H1 (cell line): ENCODE data around the gene FBXL15. TPM values are rescaled to one million over a fixed set of nuclear protein-coding genes. Genes with fewer than 3 reads are reported as not detected.

Source experiments
- CBX5 ChIP-seq: fragments of 300-800, 300-1000 bp; sonication (generic); IDR thresholded peaks from 2 replicates; pipeline ENCODE4 v1.7.1; 2016; ENCODE audit warnings: antibody characterized with exemption, low read length, low read depth
- CBX8 ChIP-seq: fragments of 300-800, 300-1000 bp; sonication (generic); IDR thresholded peaks from 2 replicates; pipeline ENCODE4 v1.7.1; 2016; ENCODE audit warnings: low read depth, low read length, borderline replicate concordance
- CREB1 ChIP-seq: IDR thresholded peaks from 2 replicates; pipeline ENCODE4 v1.6.1; 2012; ENCODE audit warnings: inconsistent platforms
- FOSL1 ChIP-seq: IDR thresholded peaks from 2 replicates; pipeline ENCODE4 v1.6.1; 2011; ENCODE audit warnings: mild to moderate bottlenecking, low read depth, low read length, moderate library complexity; ENCODE audit not compliant: insufficient read depth
- HDAC2 ChIP-seq, 2 experiments: fragments of 300-600 bp in 1 of 2; sonication (generic) in 1 of 2; IDR thresholded peaks; 2 replicates each; pipeline ENCODE4 v1.6.1; 2011 to 2012; ENCODE audit warnings: low read depth in 2 of 2, low read length in 2 of 2, mild to moderate bottlenecking in 2 of 2, moderate library complexity in 2 of 2, borderline replicate concordance in 1 of 2, inconsistent platforms in 1 of 2
- HDAC6 ChIP-seq: IDR thresholded peaks from one replicate; pipeline ENCODE4 v1.7.1; 2012; ENCODE audit warnings: low read depth, mild to moderate bottlenecking, inconsistent platforms, low read length, moderate library complexity
- KDM1A ChIP-seq: fragments of 200-600, 300-600 bp; sonication (generic); IDR thresholded peaks from 2 replicates; pipeline ENCODE4 v1.7.1; 2016; ENCODE audit warnings: mild to moderate bottlenecking, low read length, borderline replicate concordance
- KDM4A ChIP-seq: IDR thresholded peaks from one replicate; pipeline ENCODE4 v1.7.1; 2012; ENCODE audit warnings: low read depth, mild to moderate bottlenecking, moderate library complexity, low read length, inconsistent platforms; ENCODE audit not compliant: severe bottlenecking
- NRF1 ChIP-seq: IDR thresholded peaks from 2 replicates; pipeline ENCODE4 v1.6.1; 2011; ENCODE audit warnings: mild to moderate bottlenecking, low read depth, low read length, improper control_type of control experiment
- PHF8 ChIP-seq: fragments of 200-600 bp; sonication (generic); conservative IDR thresholded peaks from 2 replicates; pipeline ENCODE4 v1.7.1; 2012; ENCODE audit warnings: low read depth, mild to moderate bottlenecking, inconsistent platforms, low read length, moderate library complexity
- POLR2AphosphoS5 ChIP-seq: IDR thresholded peaks from 2 replicates; pipeline ENCODE4 v1.6.1; 2011; ENCODE audit warnings: low read depth, low read length
- POU5F1 ChIP-seq: IDR thresholded peaks from 2 replicates; pipeline ENCODE4 v1.6.1; 2011; ENCODE audit warnings: low read depth, mild to moderate bottlenecking, low read length, moderate library complexity
- RAD21 ChIP-seq, 2 experiments: IDR thresholded peaks in 1 of 2; conservative IDR thresholded peaks in 1 of 2; 2 replicates each; pipeline ENCODE4 v1.6.1; 2011; ENCODE audit warnings: low read depth in 2 of 2, low read length in 2 of 2, improper control_type of control experiment in 1 of 2, inconsistent platforms in 1 of 2, mild to moderate bottlenecking in 1 of 2, moderate library complexity in 1 of 2
- SIX5 ChIP-seq: IDR thresholded peaks from 2 replicates; pipeline ENCODE4 v1.6.1; 2011; ENCODE audit warnings: mild to moderate bottlenecking, low read depth, low read length
- SP4 ChIP-seq: IDR thresholded peaks from 2 replicates; pipeline ENCODE4 v1.6.1; 2012; ENCODE audit warnings: low read length, inconsistent platforms
- TCF12 ChIP-seq: IDR thresholded peaks from 2 replicates; pipeline ENCODE4 v1.6.1; 2011; ENCODE audit warnings: low read depth, mild to moderate bottlenecking, low read length
- TEAD4 ChIP-seq: IDR thresholded peaks from 2 replicates; pipeline ENCODE4 v1.6.1; 2012; ENCODE audit warnings: low read depth, low read length, inconsistent platforms, mixed read lengths
- polyA plus RNA-seq, 7 experiments: library from polyadenylated mRNA; depleted of rRNA in 3 of 7; stranded (reverse) in 5 of 7; unstranded in 2 of 7; fragments of >200 nt in 5 of 7; fragments of 200-250 nt in 2 of 7; gene quantifications; 1 replicate in 5 of 7; 2 replicates in 1 of 7; 4 replicates in 1 of 7; pipeline versions ENCODE4 v1.2.1 to v1.2.3, GENCODE V29; 2011 to 2013; ENCODE audit warnings: missing spikeins in 2 of 7, mixed read lengths in 2 of 7
- total RNA-seq: library from RNA; stranded (reverse); fragmentation: NEBNext Ultra II Directional; extraction: Animal tissue kit (Norgen Biotek cat#: 25700); gene quantifications from 2 replicates; pipeline ENCODE4 v1.2.1, GENCODE V29; 2021
- TF ChIP-seq, protein P1 (sequence below): IDR thresholded peaks from 2 replicates; pipeline ENCODE4 v1.6.1; 2012; ENCODE audit warnings: inconsistent platforms
- TF ChIP-seq, protein P2 (sequence below), 3 experiments: IDR thresholded peaks; 1 replicate in 2 of 3; 2 replicates in 1 of 3; pipeline versions ENCODE4 v1.5.1 to v1.6.1; 2011; ENCODE audit warnings: low read length in 3 of 3, mild to moderate bottlenecking in 3 of 3, inconsistent platforms in 2 of 3, low read depth in 1 of 3, moderate library complexity in 1 of 3; ENCODE audit not compliant: insufficient read depth in 1 of 3; ENCODE audit errors: control extremely low read depth in 1 of 3

FBXL15 gene
- total and polyA plus RNA-seq, 2 of the 8 experiments (the other 6 are each of a cell fraction or from before 2014, with no cell fraction given) = 11.3 to 22.6 TPM

GRCh38 chr10:102393411-102394078 is 27.1 kb upstream of the FBXL15 start (continued):
- TF ChIP-seq CBX5 (no peak), CREB1 (no peak), CBX8 (no peak), POU5F1 (no peak), HDAC2 (IDR thresholded peaks at IDR 0.05; ENCODE audit: borderline replicate concordance in 1 of 2, low read depth in 2 of 2, low read length in 2 of 2) (no peak), NRF1 (no peak), PHF8 (no peak), SP4 (no peak), KDM1A (no peak), KDM4A (no peak), TCF12 (no peak), HDAC6 (no peak), RAD21 (IDR thresholded peaks at IDR 0.05 in 1 of 2, conservative IDR thresholded peaks at IDR 0.05 in 1 of 2; ENCODE audit: low read depth in 2 of 2, low read length in 2 of 2) (no peak), FOSL1 (no peak), SIX5 (no peak), TEAD4 (0 out of 2 replicates have a peak, but pooled peaks have one; percentile 9), POLR2AphosphoS5 (no peak)
- TF ChIP-seq, protein P1, sequence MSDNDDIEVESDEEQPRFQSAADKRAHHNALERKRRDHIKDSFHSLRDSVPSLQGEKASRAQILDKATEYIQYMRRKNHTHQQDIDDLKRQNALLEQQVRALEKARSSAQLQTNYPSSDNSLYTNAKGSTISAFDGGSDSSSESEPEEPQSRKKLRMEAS = no peak
- TF ChIP-seq, protein P2, sequence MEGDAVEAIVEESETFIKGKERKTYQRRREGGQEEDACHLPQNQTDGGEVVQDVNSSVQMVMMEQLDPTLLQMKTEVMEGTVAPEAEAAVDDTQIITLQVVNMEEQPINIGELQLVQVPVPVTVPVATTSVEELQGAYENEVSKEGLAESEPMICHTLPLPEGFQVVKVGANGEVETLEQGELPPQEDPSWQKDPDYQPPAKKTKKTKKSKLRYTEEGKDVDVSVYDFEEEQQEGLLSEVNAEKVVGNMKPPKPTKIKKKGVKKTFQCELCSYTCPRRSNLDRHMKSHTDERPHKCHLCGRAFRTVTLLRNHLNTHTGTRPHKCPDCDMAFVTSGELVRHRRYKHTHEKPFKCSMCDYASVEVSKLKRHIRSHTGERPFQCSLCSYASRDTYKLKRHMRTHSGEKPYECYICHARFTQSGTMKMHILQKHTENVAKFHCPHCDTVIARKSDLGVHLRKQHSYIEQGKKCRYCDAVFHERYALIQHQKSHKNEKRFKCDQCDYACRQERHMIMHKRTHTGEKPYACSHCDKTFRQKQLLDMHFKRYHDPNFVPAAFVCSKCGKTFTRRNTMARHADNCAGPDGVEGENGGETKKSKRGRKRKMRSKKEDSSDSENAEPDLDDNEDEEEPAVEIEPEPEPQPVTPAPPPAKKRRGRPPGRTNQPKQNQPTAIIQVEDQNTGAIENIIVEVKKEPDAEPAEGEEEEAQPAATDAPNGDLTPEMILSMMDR (IDR thresholded peaks at IDR 0.05; ENCODE audit: control extremely low read depth in 1 of 3, insufficient read depth in 1 of 3, low read depth in 1 of 3, low read length in 3 of 3) = peak in 1 of 3 experiments; percentile 70; a peak in 1 of 4 replicates
- TF ChIP-seq, all 59 proteins: peak for 4
